Left ventricle myocardium superior (tissue), 1 donor: ENCODE results near the gene KIAA0319L. TPM values are rescaled to one million over a fixed set of nuclear protein-coding genes. Genes with fewer than 3 reads are reported as not detected.

ENCODE experiments used
- ATAC-seq: fragments of 200-7000 bp; cut with Tn5 transposase; one replicate; pipeline ENCODE4 v1.9.1; 2020; ENCODE audit warnings: mild to moderate bottlenecking, moderate library complexity
- DNase-seq: peaks from one replicate; pipeline ENCODE4 v3.0.0-alpha.2; 2020
- intact Hi-C: fragments of 100-400 bp; cut with micrococcal nuclease; formaldehyde crosslinking; loops from one replicate; pipeline ENCODE4 v1.11.0; 2022
- total RNA-seq: library from RNA; stranded (reverse); fragmentation: NEBNext Ultra II Directional; extraction: Animal tissue kit (Norgen Biotek cat#: 25700); gene quantifications from one replicate; pipeline ENCODE4 v1.2.1, GENCODE V29; 2021
- donor health status: DM: no; HTN: yes; CAD: no; lungs with severe emphysema.

The KIAA0319L gene
- total RNA-seq, 1 donor from 2014 or later = 77.9 TPM

GRCh38 chr1:35439626-35440025, 117.6 kb downstream of the KIAA0319L start:
- no peak for DNase-seq
- ATAC-seq = no peak
- intact Hi-C loops = no loop called here

GRCh38 chr1:35437200-35437599, 120.0 kb downstream of the KIAA0319L start:
- intact Hi-C loops = no loop called here
- DNase-seq (no peak), ATAC-seq (no peak)

- intact Hi-C loops = no loop called here
- ATAC-seq (no peak), DNase-seq (no peak)
Measured at GRCh38 chr1:35436078-35436477, 121.1 kb downstream of the KIAA0319L start.

DNA sequence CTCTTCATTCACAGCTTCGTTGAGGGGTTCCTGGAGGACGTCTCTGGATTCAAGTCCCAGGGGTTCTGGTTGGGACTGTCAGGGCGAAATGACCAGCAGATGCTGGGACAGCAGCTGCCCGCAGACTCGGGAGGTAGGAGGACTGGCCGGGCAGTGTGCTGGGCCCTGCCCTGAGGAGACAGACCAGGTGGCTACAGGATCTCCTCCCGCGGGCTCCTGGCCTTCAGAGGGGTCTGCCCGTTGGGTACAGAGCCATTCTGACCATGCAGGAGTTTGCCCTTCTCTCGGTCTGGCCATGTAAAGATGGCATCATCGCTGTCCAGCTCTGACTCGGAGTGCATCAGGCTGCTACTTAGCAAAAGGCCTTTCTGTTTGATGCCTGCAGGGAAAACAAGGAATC, 122.5 kb downstream of the KIAA0319L start:
- no peak for DNase-seq
- ATAC-seq = no peak
- intact Hi-C loops = no loop called here

DNA sequence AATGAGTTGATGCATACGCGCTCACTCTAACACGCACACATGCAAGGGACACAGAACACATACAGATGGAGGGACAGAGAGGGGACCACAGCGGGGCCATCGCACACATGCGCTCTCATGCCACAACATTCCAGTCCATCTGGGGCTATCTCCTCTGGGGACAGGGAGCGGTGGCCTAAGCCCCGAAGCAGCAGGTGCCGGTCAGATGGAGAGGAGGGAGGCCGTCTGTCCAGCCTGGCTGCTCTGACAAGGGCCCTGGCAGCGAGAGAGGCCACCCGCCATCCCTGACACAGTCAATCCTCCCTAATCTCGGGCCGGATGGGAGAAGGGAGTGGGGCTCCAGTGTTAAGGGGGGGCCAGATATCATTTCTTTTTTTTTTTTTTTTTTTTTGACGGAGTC, 123.5 kb downstream of the KIAA0319L start:
- intact Hi-C loops = no loop called here
- DNase-seq (no peak), ATAC-seq (no peak)

DNA sequence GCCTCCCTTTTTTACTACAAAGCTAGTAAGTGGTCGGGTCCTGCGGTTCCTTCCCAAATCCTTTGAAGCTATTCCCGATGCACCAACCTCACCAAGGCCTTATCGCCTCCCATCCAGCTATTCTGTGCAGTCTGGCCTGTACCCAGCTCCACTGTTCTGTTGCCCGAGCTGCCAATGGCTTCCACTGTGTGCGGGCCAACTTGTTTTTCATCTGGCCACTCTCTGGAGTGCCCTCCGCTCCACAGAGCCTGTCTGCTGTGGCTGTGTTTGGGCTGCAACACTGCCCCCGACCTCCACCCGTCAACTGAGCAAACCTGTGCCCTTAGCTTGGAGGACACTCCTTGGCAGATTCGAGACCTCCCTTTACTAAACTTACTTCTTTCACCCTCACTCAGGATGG, 125.0 kb downstream of the KIAA0319L start:
- ATAC-seq = no peak
- no peak for DNase-seq
- intact Hi-C loops = no loop called here

- intact Hi-C loops = no loop called here
- DNase-seq = no peak
- no peak for ATAC-seq
Measured at GRCh38 chr1:35431173-35431599, 126.0 kb downstream of the KIAA0319L start.

DNA sequence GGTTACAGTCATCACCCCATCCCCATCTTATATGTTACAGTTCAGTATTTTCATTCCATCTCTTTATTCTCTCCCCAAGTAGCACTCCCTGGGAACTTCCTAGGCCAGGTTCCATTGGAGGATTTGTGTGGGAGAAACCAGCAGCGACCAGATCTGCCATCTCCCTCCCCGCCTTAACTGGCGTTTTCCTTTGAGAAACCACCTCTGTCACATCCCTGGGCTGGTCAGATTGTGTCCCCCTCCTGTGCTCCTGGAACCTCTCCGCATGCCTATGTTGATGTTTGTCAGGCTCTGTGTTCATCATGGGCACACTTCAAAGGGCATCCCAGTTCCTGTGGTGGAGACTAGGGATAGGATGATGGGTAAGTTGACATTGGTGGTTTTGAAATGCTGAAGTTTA, 126.4 kb downstream of the KIAA0319L start:
- no peak for ATAC-seq
- intact Hi-C loops = no loop called here

DNA sequence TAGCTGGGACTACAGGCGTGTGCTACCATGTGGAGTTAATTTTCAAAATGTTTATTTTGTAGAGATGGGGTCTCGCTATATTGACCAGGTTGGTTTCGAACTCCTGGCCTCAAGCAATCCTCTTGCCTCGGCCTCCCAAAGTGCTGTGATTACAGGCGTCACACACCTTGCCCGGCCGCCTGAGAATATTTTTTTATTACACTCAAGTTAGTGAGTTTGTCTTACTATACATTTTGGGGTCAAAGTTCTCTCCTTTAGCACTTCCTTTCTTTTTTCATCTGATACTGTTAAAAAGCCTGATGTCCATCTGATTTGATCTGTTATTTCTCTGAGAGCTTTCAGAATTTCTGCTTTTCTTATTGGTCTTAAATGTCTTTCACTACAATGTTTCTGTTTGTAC, 128.8 kb downstream of the KIAA0319L start:
- DNase-seq (no peak), ATAC-seq (no peak)
- intact Hi-C loops = no loop called here

More for the DNA sequence above, 126.4 kb downstream of the KIAA0319L start:
- no peak for DNase-seq

- ATAC-seq (no peak), DNase-seq (no peak)
- intact Hi-C loops = no loop called here
Measured at GRCh38 chr1:35426097-35426586, 131.1 kb downstream of the KIAA0319L start.

- ATAC-seq (no peak), DNase-seq (no peak)
- intact Hi-C loops = no loop called here
Measured at GRCh38 chr1:35408925-35409324, 148.3 kb downstream of the KIAA0319L start.

DNA sequence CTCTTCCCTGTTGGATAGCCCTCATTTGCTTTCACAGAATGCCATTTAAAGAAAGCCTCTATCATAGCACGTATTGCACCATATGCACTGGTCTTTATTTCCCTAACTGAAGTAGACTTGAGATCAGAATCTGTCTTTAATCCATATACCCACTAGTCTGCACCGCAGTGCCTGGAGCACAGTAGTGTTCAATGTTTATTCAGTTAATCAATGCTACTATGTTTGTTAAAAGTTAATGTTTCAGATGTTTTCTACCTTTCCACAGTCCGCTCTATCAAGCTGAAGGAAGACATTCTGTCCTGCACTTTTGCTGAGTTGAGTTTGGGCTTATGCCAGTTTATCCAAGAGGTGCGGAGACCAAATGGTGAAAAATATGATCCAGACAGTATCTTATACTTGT, 149.5 kb downstream of the KIAA0319L start:
- ATAC-seq (no peak), DNase-seq (no peak)
- intact Hi-C loops = no loop called here

- intact Hi-C loops = no loop called here
- DNase-seq (no peak), ATAC-seq (no peak)
Measured at GRCh38 chr1:35406103-35406502, 151.1 kb downstream of the KIAA0319L start.

GRCh38 chr1:35401049-35401448, 156.2 kb downstream of the KIAA0319L start:
- ATAC-seq (no peak), DNase-seq (no peak)
- intact Hi-C loops = no loop called here

- no peak for ATAC-seq
- no peak for DNase-seq
- intact Hi-C loops = no loop called here
Measured at GRCh38 chr1:35398739-35399138, 158.5 kb downstream of the KIAA0319L start.

DNA sequence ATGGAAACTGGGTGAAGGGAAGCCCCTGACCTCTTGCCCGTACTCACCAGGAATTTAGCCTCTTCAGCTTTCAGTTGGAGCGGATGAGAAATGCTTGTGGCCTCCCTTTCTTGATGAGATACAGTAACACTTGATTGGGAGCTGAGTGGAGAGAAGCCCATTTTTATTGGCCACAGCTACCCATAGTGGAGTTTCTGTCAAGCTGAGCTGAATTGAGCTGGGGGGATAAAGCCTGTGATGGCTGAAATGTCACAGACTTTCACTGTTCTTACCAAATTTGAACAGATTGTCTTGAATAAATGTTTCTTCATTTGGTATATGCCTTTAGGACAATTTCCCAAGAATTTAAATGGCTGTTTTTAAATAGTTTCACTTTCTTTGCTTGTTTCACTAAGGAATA, 162.8 kb downstream of the KIAA0319L start:
- ATAC-seq (no peak), DNase-seq (no peak)
- intact Hi-C loops = no loop called here

DNA sequence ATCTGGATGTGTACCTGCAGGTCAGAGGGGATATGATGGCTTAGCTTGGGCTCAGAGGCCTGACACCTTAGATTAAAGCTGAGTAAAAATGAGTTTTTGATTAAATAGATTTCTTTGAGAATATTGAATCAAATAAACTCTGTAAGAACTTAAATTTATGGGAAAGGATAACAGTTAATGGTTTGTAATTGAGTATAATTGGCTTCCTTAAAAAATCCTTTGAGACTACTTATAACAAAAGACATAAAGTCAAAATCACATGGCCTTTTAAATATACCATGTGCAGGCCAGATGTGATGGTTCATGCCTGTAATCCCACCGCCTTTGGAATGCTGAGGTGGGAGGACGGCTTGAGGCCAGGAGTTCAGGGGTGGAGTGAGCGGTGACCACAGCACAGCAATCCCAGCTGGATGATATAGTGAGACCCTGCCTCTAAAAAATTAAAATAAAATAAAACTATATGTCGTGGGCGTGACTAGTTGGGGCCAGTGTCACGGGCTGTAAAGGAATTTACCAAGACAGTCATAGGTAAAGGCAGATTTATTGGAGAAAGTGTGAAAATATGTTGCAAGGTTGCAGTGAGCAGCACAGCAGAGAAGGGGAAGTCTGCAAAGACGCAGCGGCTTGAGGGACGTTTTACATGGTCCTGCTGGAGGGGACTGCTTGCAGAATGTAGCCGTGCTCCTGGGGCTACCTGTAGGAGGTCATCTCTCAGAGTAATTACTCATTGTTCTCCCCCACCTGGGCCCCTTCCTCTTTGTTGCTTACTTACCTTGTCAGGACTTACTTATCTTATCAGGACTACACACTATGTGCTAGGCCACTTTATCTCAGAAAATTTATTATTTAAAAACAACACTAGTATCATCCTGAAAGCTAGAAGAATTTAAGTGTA, 166.4 kb downstream of the KIAA0319L start:
- no peak for ATAC-seq
- DNase-seq = no peak
- intact Hi-C loops = no loop called here

DNA sequence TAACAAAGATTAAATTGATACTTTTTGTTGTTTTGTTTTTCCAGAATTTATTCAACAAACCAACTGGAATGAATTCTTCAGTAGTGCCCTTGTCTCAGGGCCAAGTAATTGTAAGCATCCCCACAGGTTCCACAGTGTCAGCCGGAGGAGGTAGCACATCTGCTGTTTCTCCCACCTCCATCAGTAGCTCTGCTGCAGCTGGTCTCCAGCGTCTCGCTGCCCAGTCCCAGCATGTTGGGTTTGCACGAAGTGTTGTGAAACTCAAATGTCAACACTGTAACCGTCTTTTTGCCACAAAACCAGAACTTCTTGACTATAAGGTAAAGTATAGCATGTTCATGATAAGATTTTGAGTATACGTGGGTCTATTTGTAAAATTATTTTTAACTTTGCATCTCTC, 170.2 kb downstream of the KIAA0319L start:
- ATAC-seq (no peak), DNase-seq (no peak)
- intact Hi-C loops = no loop called here

DNA sequence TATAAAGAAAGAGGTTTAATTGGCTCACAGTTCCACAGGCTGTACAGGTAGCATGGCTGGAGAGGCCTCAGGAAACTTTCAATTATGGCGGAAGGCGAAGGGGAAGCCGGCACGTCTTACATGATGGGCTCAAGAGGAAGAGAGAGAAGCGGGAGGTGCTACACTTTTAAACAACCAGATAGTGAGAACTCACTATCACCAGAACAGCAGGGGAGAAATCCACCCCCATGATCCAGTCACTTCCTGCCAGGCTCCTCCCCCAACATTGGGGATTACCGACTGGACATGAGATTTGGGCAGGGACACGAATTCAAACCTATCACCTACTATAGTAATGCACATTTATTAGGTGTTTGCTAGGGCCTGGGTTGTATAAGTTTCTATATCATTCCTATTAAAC, 170.9 kb downstream of the KIAA0319L start:
- ATAC-seq = no peak
- intact Hi-C loops = no loop called here
- DNase-seq = no peak
